C4-2B (cell line): Measurements from ENCODE around the gene CDH24.

Experiments used
- CTCF ChIP-seq: fragments of 450-650 bp; conservative IDR thresholded peaks from 2 replicates; pipeline ENCODE4 v1.5.1; 2017; ENCODE audit warnings: mild to moderate bottlenecking
- ZFX ChIP-seq: fragments of 450-650 bp; IDR thresholded peaks from 2 replicates; pipeline ENCODE4 v1.6.1; 2017

GRCh38 chr14:23042162-23042965 is 15.0 kb downstream of the CDH24 start, which contains the start of gene PSMB11:
- TF ChIP-seq CTCF (no peak), ZFX (no peak)
